HG02840 (cell line): Measurements from ENCODE around the gene NCAPD3.
"Not testable (repeated sequence)": the region's sequence is repeated elsewhere in the genome, so short reads cannot be mapped to it uniquely, and the experiment has no call there.

Experiments
- ATAC-seq: cut with Tn5 transposase; IDR thresholded peaks from one replicate; pipeline ENCODE4 v1.9.1; 2021; ENCODE audit warnings: mild to moderate bottlenecking, moderate library complexity, moderate number of reproducible peaks; ENCODE audit not compliant: unreplicated experiment, low FRiP score

Gene NCAPD3

GRCh38 chr11:134223836-134224709 lies at the start of gene NCAPD3, which contains the start of gene VPS26B:
NCAPD3 (minus strand) TSS chr11:134223967; CDS start chr11:134223926, 41 bp downstream.
VPS26B (plus strand) TSS chr11:134224671; CDS start chr11:134225123, 452 bp downstream.
- peak; percentile 79 for ATAC-seq

- no peak for ATAC-seq
These were observed 49.5 kb upstream of the NCAPD3 start for GRCh38 chr11:134273317-134273712.

- no peak for ATAC-seq
These were observed 48.9 kb upstream of the NCAPD3 start for GRCh38 chr11:134272381-134273316.

- ATAC-seq, result no peak
These were observed 48.2 kb upstream of the NCAPD3 start for GRCh38 chr11:134271978-134272377.

GRCh38 chr11:134270250-134270714 lies 46.5 kb upstream of the NCAPD3 start:
- ATAC-seq, result no peak

GRCh38 chr11:134267966-134268365 lies 44.2 kb upstream of the NCAPD3 start:
- no peak for ATAC-seq

- no peak for ATAC-seq
These were observed 43.7 kb upstream of the NCAPD3 start for GRCh38 chr11:134267461-134267860.

- no peak for ATAC-seq
These were observed 43.1 kb upstream of the NCAPD3 start for GRCh38 chr11:134266841-134267251.

GRCh38 chr11:134266440-134266839 lies 42.7 kb upstream of the NCAPD3 start:
- ATAC-seq, result no peak

- no peak for ATAC-seq
These were observed 41.4 kb upstream of the NCAPD3 start for GRCh38 chr11:134264966-134265764.

- ATAC-seq, result no peak
These were observed 38.1 kb upstream of the NCAPD3 start for GRCh38 chr11:134261626-134262488.

- ATAC-seq, result no peak
These were observed 37.2 kb upstream of the NCAPD3 start for GRCh38 chr11:134260983-134261382.

GRCh38 chr11:134260503-134260902 lies 36.7 kb upstream of the NCAPD3 start:
- ATAC-seq, result no peak

GRCh38 chr11:134258577-134258976 lies 34.8 kb upstream of the NCAPD3 start:
- no peak for ATAC-seq

GRCh38 chr11:134257101-134257500 lies 33.3 kb upstream of the NCAPD3 start:
- ATAC-seq, result no peak

- ATAC-seq, result not testable (repeated sequence)
These were observed 31.4 kb upstream of the NCAPD3 start for GRCh38 chr11:134255184-134255561.

- ATAC-seq, result no peak
These were observed 30.8 kb upstream of the NCAPD3 start for GRCh38 chr11:134254433-134255183.

- ATAC-seq, result peak; percentile 99
These were observed 29.6 kb upstream of the NCAPD3 start, which contains the start of the genes ACAD8 and THYN1 for GRCh38 chr11:134253188-134253993. ACAD8 (plus strand) TSS chr11:134253568; CDS start chr11:134253601, 33 bp downstream. THYN1 (minus strand) TSS chr11:134253352; CDS start chr11:134252882, 470 bp downstream.
